Astrocyte (in vitro differentiated cells and primary cell): Measurements from ENCODE around the gene TXLNG.

Source experiments
- EZH2 ChIP-seq: IDR thresholded peaks from 2 replicates; pipeline ENCODE4 v1.6.1; 2012; ENCODE audit warnings: mild to moderate bottlenecking, low read length, inconsistent platforms; ENCODE audit not compliant: insufficient read depth
- TF ChIP-seq, protein P1 (sequence below): IDR thresholded peaks from 2 replicates; pipeline ENCODE4 v1.5.1; 2011; ENCODE audit warnings: low read depth, mild to moderate bottlenecking, inconsistent platforms, low read length, moderate library complexity; ENCODE audit not compliant: insufficient read depth

DNA sequence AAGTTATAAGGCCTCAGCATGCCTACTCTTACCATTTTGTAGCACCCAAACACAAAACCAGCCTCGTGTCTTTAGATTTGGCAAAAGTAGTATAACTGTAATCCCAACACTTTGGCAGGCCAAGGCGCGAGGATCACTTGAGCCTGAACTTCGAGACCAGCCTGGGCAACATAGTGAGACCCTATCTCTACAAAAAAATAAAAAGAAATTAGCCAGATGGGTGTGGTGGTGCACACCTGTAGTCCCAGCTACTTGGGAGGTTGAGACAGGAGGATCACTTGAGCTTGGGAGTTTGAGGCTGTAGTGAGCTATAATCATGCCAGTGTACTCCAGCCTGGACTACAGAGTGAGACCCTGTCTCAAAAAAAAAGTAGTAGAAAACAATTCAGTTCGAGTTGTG, 49.2 kb upstream of the TXLNG start:
- no peak for TF ChIP-seq EZH2
- TF ChIP-seq, protein P1, sequence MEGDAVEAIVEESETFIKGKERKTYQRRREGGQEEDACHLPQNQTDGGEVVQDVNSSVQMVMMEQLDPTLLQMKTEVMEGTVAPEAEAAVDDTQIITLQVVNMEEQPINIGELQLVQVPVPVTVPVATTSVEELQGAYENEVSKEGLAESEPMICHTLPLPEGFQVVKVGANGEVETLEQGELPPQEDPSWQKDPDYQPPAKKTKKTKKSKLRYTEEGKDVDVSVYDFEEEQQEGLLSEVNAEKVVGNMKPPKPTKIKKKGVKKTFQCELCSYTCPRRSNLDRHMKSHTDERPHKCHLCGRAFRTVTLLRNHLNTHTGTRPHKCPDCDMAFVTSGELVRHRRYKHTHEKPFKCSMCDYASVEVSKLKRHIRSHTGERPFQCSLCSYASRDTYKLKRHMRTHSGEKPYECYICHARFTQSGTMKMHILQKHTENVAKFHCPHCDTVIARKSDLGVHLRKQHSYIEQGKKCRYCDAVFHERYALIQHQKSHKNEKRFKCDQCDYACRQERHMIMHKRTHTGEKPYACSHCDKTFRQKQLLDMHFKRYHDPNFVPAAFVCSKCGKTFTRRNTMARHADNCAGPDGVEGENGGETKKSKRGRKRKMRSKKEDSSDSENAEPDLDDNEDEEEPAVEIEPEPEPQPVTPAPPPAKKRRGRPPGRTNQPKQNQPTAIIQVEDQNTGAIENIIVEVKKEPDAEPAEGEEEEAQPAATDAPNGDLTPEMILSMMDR, result no peak
